ENCODE measurements around the gene CNTN6. TPM values are rescaled to one million over a fixed set of nuclear protein-coding genes. Genes with fewer than 3 reads are reported as not detected.

CNTN6 gene
- total and polyA plus RNA-seq, 9 donors = 0.04 to 0.43 (median 0.23) TPM; not detected in 6

GRCh38 chr3:1346386-1346785, 253.6 kb downstream of the CNTN6 start:
- Histone ChIP-seq H3K27me3 (no peaks in the 10 kb centered on the region), H3K36me3 (no peaks in the 10 kb centered on the region), H3K4me3 (no peak overlapping the region), H3K27ac (no peak overlapping the region), H3K9me3 (no peaks in the 10 kb centered on the region), H3K4me1 (ENCODE audit: insufficient read depth) (no peaks in the 10 kb centered on the region)
- no peak for TF ChIP-seq POLR2A (IDR thresholded peaks at IDR 0.05)
- no peak for TF ChIP-seq CTCF (IDR thresholded peaks at IDR 0.05)
- TF ChIP-seq EP300 (IDR thresholded peaks at IDR 0.05) = no peak
- 71 to 85% (median 81%) methylated on average over 6 of the region's 6 CpGs for WGBS, 3 donors
- no peak for DNase-seq
- intact Hi-C loops (cut with DNase I) = no loop called here

- H3K4me1 ChIP-seq (ENCODE audit: insufficient read depth) = no peaks in the 10 kb centered on the region
- no peaks in the 10 kb centered on the region for H3K27me3 ChIP-seq
- H3K36me3 ChIP-seq = no peaks in the 10 kb centered on the region
- no peak overlapping the region for H3K27ac ChIP-seq
- intact Hi-C loops (cut with DNase I) = no loop called here
- TF ChIP-seq CTCF (IDR thresholded peaks at IDR 0.05) (no peak), EP300 (IDR thresholded peaks at IDR 0.05) (no peak), POLR2A (IDR thresholded peaks at IDR 0.05) (no peak)
- no peak for DNase-seq
- WGBS, 3 donors = 68 to 81% (median 77%) methylated on average over 3 of the region's 3 CpGs
- no peaks in the 10 kb centered on the region for H3K9me3 ChIP-seq
- H3K4me3 ChIP-seq = no peak overlapping the region
Observed at GRCh38 chr3:1348547-1348946, 255.7 kb downstream of the CNTN6 start.

GRCh38 chr3:1350885-1351284, 258.1 kb downstream of the CNTN6 start:
- Histone ChIP-seq H3K4me3 (no peak overlapping the region), H3K36me3 (no peaks in the 10 kb centered on the region), H3K27me3 (no peaks in the 10 kb centered on the region), H3K9me3 (no peaks in the 10 kb centered on the region), H3K4me1 (ENCODE audit: insufficient read depth) (no peaks in the 10 kb centered on the region), H3K27ac (no peak overlapping the region)
- intact Hi-C loops (cut with DNase I) = no loop called here
- 72 to 74% (median 72%) methylated on average over 3 of the region's 3 CpGs for WGBS, 3 donors
- no peak for TF ChIP-seq CTCF (IDR thresholded peaks at IDR 0.05)
- TF ChIP-seq POLR2A (IDR thresholded peaks at IDR 0.05) = no peak
- TF ChIP-seq EP300 (IDR thresholded peaks at IDR 0.05) = no peak
- DNase-seq = no peak

GRCh38 chr3:1355691-1356090, 262.9 kb downstream of the CNTN6 start:
- intact Hi-C loops (cut with DNase I) = no loop called here
- Histone ChIP-seq H3K9me3 (no peaks in the 10 kb centered on the region), H3K4me3 (no peak overlapping the region), H3K4me1 (ENCODE audit: insufficient read depth) (no peaks in the 10 kb centered on the region), H3K27ac (no peak overlapping the region), H3K27me3 (no peaks in the 10 kb centered on the region), H3K36me3 (no peaks in the 10 kb centered on the region)
- WGBS, 3 donors = 64 to 75% (median 73%) methylated on average over 3 of the region's 3 CpGs
- DNase-seq = no peak
- no peak for TF ChIP-seq EP300 (IDR thresholded peaks at IDR 0.05)
- no peak for TF ChIP-seq CTCF (IDR thresholded peaks at IDR 0.05)
- TF ChIP-seq POLR2A (IDR thresholded peaks at IDR 0.05) = no peak

GRCh38 chr3:1356101-1356500, 263.3 kb downstream of the CNTN6 start:
- no peaks in the 10 kb centered on the region for H3K4me1 ChIP-seq (ENCODE audit: insufficient read depth)
- DNase-seq = no peak
- H3K4me3 ChIP-seq = no peak overlapping the region
- no peaks in the 10 kb centered on the region for H3K27me3 ChIP-seq
- no peaks in the 10 kb centered on the region for H3K36me3 ChIP-seq
- H3K9me3 ChIP-seq = no peaks in the 10 kb centered on the region
- no peak for TF ChIP-seq EP300 (IDR thresholded peaks at IDR 0.05)
- no peak for TF ChIP-seq CTCF (IDR thresholded peaks at IDR 0.05)
- no peak for TF ChIP-seq POLR2A (IDR thresholded peaks at IDR 0.05)
- 83 to 89% (median 88%) methylated on average over 3 of the region's 3 CpGs for WGBS, 3 donors
- intact Hi-C loops (cut with DNase I) = no loop called here
- no peak overlapping the region for H3K27ac ChIP-seq

Measured in ovary (tissue), 9 donors.